Lower leg skin (tissue), 3 donors: ENCODE data around the gene RPS26.

Source experiments
- POLR2A ChIP-seq, 2 donors: fragments of 450-650 bp; IDR thresholded peaks; one replicate each; pipeline ENCODE4 v1.6.1; 2016 to 2017; ENCODE audit warnings: antibody characterized with exemption in 2 of 2, mild to moderate bottlenecking in 1 of 2, moderate library complexity in 1 of 2
- TF ChIP-seq, protein P1 (sequence below), 3 donors: fragments of 450-650 bp; IDR thresholded peaks; one replicate each; pipeline ENCODE4 v1.5.1; 2016; ENCODE audit warnings: antibody characterized with exemption in 3 of 3, mild to moderate bottlenecking in 3 of 3, moderate library complexity in 2 of 3

- TF ChIP-seq POLR2A (IDR thresholded peaks at IDR 0.05): no peak
- TF ChIP-seq, protein P1, sequence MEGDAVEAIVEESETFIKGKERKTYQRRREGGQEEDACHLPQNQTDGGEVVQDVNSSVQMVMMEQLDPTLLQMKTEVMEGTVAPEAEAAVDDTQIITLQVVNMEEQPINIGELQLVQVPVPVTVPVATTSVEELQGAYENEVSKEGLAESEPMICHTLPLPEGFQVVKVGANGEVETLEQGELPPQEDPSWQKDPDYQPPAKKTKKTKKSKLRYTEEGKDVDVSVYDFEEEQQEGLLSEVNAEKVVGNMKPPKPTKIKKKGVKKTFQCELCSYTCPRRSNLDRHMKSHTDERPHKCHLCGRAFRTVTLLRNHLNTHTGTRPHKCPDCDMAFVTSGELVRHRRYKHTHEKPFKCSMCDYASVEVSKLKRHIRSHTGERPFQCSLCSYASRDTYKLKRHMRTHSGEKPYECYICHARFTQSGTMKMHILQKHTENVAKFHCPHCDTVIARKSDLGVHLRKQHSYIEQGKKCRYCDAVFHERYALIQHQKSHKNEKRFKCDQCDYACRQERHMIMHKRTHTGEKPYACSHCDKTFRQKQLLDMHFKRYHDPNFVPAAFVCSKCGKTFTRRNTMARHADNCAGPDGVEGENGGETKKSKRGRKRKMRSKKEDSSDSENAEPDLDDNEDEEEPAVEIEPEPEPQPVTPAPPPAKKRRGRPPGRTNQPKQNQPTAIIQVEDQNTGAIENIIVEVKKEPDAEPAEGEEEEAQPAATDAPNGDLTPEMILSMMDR (IDR thresholded peaks at IDR 0.05): no peak
Measured at GRCh38 chr12:55996715-55997534, 44.8 kb upstream of the RPS26 start, which contains the start of gene SUOX.
